HEK293T (cell line): Measurements from ENCODE around the gene AP1M2.

Source experiments
- ARNT ChIP-seq: fragments of 450-650 bp; IDR thresholded peaks from 2 replicates; pipeline ENCODE4 v1.6.1; 2017; ENCODE audit warnings: mild to moderate bottlenecking
- SUZ12 ChIP-seq: fragments of 450-650 bp; IDR thresholded peaks from 2 replicates; pipeline ENCODE4 v1.6.1; 2016; ENCODE audit warnings: mild to moderate bottlenecking
- TF ChIP-seq, protein P1 (sequence below): fragments of 450-650 bp; IDR thresholded peaks from 2 replicates; pipeline ENCODE4 v1.6.1; 2016

DNA sequence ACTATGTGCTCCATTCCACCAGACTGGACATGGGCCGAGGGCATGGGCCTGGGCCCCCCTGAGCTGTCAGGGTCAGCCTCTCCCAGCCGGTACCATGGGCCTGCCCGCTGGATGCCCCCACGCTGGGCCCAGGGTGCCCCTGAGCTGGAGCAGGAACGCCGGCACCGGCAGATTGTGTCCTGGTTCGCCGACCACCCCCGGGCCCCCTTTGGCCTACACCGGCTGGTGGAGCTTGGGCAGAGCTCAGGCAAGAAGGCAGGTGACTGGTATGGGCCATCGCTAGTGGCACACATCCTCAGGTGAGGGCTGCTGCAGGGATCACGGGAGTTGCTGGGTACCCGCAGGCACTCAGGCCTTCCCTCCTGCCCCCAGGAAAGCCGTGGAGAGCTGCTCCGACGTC lies 40.3 kb downstream of the AP1M2 start:
- TF ChIP-seq SUZ12 (no peak), ARNT (no peak)
- TF ChIP-seq, protein P1, sequence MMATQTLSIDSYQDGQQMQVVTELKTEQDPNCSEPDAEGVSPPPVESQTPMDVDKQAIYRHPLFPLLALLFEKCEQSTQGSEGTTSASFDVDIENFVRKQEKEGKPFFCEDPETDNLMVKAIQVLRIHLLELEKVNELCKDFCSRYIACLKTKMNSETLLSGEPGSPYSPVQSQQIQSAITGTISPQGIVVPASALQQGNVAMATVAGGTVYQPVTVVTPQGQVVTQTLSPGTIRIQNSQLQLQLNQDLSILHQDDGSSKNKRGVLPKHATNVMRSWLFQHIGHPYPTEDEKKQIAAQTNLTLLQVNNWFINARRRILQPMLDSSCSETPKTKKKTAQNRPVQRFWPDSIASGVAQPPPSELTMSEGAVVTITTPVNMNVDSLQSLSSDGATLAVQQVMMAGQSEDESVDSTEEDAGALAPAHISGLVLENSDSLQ: no peak
